Measurements from ENCODE around the gene SIGLEC8. TPM values are rescaled to one million over a fixed set of nuclear protein-coding genes. Genes with fewer than 3 reads are reported as not detected.

SIGLEC8 gene
- total and polyA plus RNA-seq, 10 of the 15 experiments (the other 5 are each of a cell fraction or from before 2014, with no cell fraction given), result not detected

GRCh38 chr19:51461723-51462161, 3.5 kb upstream of the SIGLEC8 start:
- Histone ChIP-seq H3K4me3 (no peak overlapping the region), H3K9me3 (replicated peaks; ENCODE audit: control insufficient read depth, insufficient read depth, low read length) (no peaks in the 10 kb centered on the region), H2AFZ (ENCODE audit: control insufficient read depth, low read depth, low read length) (no peak overlapping the region), H3K27me3 (replicated peaks in 1 of 2; ENCODE audit: control insufficient read depth in 2 of 2, insufficient read depth in 2 of 2, low read length in 1 of 2) (no peaks in the 10 kb centered on the region), H3K4me1 (ENCODE audit: control insufficient read depth, insufficient read depth, low read length) (no peaks in the 10 kb centered on the region), H3K4me2 (ENCODE audit: control insufficient read depth, insufficient read depth) (no peak overlapping the region), H3K36me3 (ENCODE audit: control insufficient read depth in 2 of 2, insufficient read depth in 2 of 2, low read length in 1 of 2) (no peaks in the 10 kb centered on the region), H3K27ac (ENCODE audit: control insufficient read depth, insufficient read depth) (no peak overlapping the region), H3K79me2 (ENCODE audit: control insufficient read depth, insufficient read depth, low read length) (no peaks in the 10 kb centered on the region), H4K20me1 (ENCODE audit: control insufficient read depth, insufficient read depth) (no peaks in the 10 kb centered on the region), H3K9ac (ENCODE audit: control insufficient read depth, insufficient read depth, low read length) (no peak overlapping the region)
- ChIA-PET RAD21 (ENCODE audit: unreplicated experiment) (interaction anchor here (1.0 to 1.3 kb wide), 4 partner anchors 11 to 197 kb away, joined by 3 read pairs; no protein-coding TSS in a partner anchor), POLR2A (no interaction called here), CTCF (interaction anchor here (1.1 to 2.7 kb wide), 4 partner anchors 10 to 302 kb away, joined by 3 to 13 read pairs (median 3); no protein-coding TSS in a partner anchor), SMC1A (ENCODE audit: uncharacterized antibody, unreplicated experiment) (interaction anchor here (0.9 kb wide), 1 partner anchor 196 kb away, joined by 3 read pairs; no protein-coding TSS in a partner anchor)
- in situ Hi-C loops (cut with MboI) (no loop called here), intact Hi-C loops (cut with micrococcal nuclease; ENCODE audit: unreplicated experiment) (no loop called here)
- DNase-seq (ENCODE audit: low read depth, low spot score) (no peak), ATAC-seq (peak; percentile 29; the same call in 2 of the 3 replicates), FAIRE-seq (no peak)
- no TSS peak for BruUV-seq (replicated peaks)
- 22% methylated on average over 8 of the region's 8 CpGs for WGBS (ENCODE audit: insufficient coverage, insufficient replicate concordance, low lambda C conversion rate, missing lambda C conversion rate)
- TF ChIP-seq MYB (IDR thresholded peaks at IDR 0.05; ENCODE audit: borderline replicate concordance, low read depth, low read length) (no peak), HDAC6 (IDR thresholded peaks at IDR 0.05; ENCODE audit: unreplicated experiment) (no peak), ZNF217 (IDR thresholded peaks at IDR 0.05) (no peak), SUPT20H (IDR thresholded peaks at IDR 0.05; ENCODE audit: borderline replicate concordance, control insufficient read depth, low read depth, low read length) (no peak), MAX (IDR thresholded peaks at IDR 0.05; ENCODE audit: low read depth, low read length) (no peak), PAX5 (IDR thresholded peaks at IDR 0.05; ENCODE audit: borderline replicate concordance, low read depth, low read length) (no peak), ZBED1 (IDR thresholded peaks at IDR 0.05; ENCODE audit: borderline replicate concordance) (no peak), PBX3 (IDR thresholded peaks at IDR 0.05; ENCODE audit: insufficient replicate concordance, low read depth, low read length) (no peak), SUZ12 (IDR thresholded peaks at IDR 0.05; ENCODE audit: unreplicated experiment) (no peak), POLR2AphosphoS5 (IDR thresholded peaks at IDR 0.05; ENCODE audit: low read length) (no peak), CUX1 (IDR thresholded peaks at IDR 0.05; ENCODE audit: insufficient replicate concordance, low read depth, low read length) (no peak), CBX5 (IDR thresholded peaks at IDR 0.05; ENCODE audit: low read depth) (no peak), E2F4 (IDR thresholded peaks at IDR 0.05; ENCODE audit: low read depth, low read length) (no peak), BMI1 (IDR thresholded peaks at IDR 0.05; ENCODE audit: borderline replicate concordance) (no peak), ZZZ3 (IDR thresholded peaks at IDR 0.05; ENCODE audit: control insufficient read depth, insufficient read length, low read depth) (no peak)
- TF ChIP-seq, protein P1, sequence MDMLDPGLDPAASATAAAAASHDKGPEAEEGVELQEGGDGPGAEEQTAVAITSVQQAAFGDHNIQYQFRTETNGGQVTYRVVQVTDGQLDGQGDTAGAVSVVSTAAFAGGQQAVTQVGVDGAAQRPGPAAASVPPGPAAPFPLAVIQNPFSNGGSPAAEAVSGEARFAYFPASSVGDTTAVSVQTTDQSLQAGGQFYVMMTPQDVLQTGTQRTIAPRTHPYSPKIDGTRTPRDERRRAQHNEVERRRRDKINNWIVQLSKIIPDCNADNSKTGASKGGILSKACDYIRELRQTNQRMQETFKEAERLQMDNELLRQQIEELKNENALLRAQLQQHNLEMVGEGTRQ (IDR thresholded peaks at IDR 0.05; ENCODE audit: borderline replicate concordance, low read depth, low read length), result no peak
